ENCODE measurements around the gene MYO1D.

GRCh38 chr17:32502013-32502412 lies 374.9 kb downstream of the MYO1D start:
- TF ChIP-seq CTCF (conservative IDR thresholded peaks at IDR 0.05; ENCODE audit: low read depth, low read length) (no peak), EZH2phosphoT487 (IDR thresholded peaks at IDR 0.05; ENCODE audit: borderline replicate concordance, low read length) (no peak)
